ENCODE data around the gene RRAS2.

DNA sequence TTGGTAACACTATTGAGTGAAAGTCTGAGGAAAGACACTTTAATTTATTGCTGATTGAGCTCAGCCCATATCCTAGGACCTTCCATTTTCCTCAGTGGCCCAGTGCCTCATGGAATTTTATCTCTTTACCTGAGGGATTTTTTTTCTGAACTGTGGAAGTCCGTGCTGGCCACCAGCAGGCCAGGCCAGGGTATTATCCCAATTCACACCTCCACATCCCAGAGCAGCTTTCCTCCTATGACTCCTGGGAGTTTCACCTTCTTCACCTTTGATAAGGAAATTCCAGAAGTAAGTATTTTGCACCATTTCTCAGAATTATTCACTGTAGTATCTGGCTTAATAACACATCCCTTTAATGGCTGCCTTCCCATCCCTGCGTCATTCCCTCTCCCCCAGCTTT is 13.0 kb upstream of the RRAS2 start:
- TF ChIP-seq, protein P1, sequence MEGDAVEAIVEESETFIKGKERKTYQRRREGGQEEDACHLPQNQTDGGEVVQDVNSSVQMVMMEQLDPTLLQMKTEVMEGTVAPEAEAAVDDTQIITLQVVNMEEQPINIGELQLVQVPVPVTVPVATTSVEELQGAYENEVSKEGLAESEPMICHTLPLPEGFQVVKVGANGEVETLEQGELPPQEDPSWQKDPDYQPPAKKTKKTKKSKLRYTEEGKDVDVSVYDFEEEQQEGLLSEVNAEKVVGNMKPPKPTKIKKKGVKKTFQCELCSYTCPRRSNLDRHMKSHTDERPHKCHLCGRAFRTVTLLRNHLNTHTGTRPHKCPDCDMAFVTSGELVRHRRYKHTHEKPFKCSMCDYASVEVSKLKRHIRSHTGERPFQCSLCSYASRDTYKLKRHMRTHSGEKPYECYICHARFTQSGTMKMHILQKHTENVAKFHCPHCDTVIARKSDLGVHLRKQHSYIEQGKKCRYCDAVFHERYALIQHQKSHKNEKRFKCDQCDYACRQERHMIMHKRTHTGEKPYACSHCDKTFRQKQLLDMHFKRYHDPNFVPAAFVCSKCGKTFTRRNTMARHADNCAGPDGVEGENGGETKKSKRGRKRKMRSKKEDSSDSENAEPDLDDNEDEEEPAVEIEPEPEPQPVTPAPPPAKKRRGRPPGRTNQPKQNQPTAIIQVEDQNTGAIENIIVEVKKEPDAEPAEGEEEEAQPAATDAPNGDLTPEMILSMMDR (conservative IDR thresholded peaks at IDR 0.05; ENCODE audit: low read length): no peak
- no peak for TF ChIP-seq EZH2phosphoT487 (IDR thresholded peaks at IDR 0.05; ENCODE audit: borderline replicate concordance, low read depth, low read length)
